Epithelial cell of esophagus (primary cell): Measurements from ENCODE around the gene KIF2A.

Experiments
- DNase-seq: peaks from one replicate; pipeline ENCODE4 v3.0.0; 2010; ENCODE audit warnings: low read depth
- H3K4me3 ChIP-seq: 2 replicates; pipeline ENCODE4 v1.5.1; 2011; ENCODE audit warnings: mild to moderate bottlenecking, low read length, control low read depth
- CTCF ChIP-seq: IDR thresholded peaks from 2 replicates; pipeline ENCODE4 v1.5.1; 2011; ENCODE audit warnings: low read depth, mild to moderate bottlenecking, low read length, control low read depth, inconsistent platforms; ENCODE audit not compliant: insufficient read depth; ENCODE audit errors: missing control alignments

KIF2A gene

GRCh38 chr5:62386824-62387223 is 80.8 kb downstream of the KIF2A start:
- TF ChIP-seq CTCF = no peak
- DNase-seq = no peak
- no peak overlapping the region for H3K4me3 ChIP-seq

- TF ChIP-seq CTCF = no peak
- DNase-seq = peak; percentile 25
- no peak overlapping the region for H3K4me3 ChIP-seq
These were observed 89.4 kb downstream of the KIF2A start for GRCh38 chr5:62395210-62395950.

- DNase-seq = peak; percentile 99
- TF ChIP-seq CTCF = no peak
- peak within 1 kb of the TSS; percentile 96 for H3K4me3 ChIP-seq
These were observed 97.6 kb downstream of the KIF2A start, which contains the start of gene DIMT1 for GRCh38 chr5:62403411-62404250. DIMT1 (minus strand) TSS chr5:62403905; CDS start chr5:62403772, 133 bp downstream.

GRCh38 chr5:62412549-62413329 is 106.7 kb downstream of the KIF2A start, which contains the start of gene IPO11:
IPO11 (plus strand) TSS chr5:62412763; CDS start chr5:62437280, 24,517 bp downstream.
- peak; percentile 99 for DNase-seq
- no peak for TF ChIP-seq CTCF
- H3K4me3 ChIP-seq = peak within 1 kb of the TSS; percentile 89

GRCh38 chr5:62413711-62414110 is 107.7 kb downstream of the KIF2A start:
- no peak for TF ChIP-seq CTCF
- no peak for DNase-seq
- peak overlapping the region; percentile 89 for H3K4me3 ChIP-seq

- no peak for DNase-seq
- TF ChIP-seq CTCF = no peak
- no peak overlapping the region for H3K4me3 ChIP-seq
These were observed 112.6 kb downstream of the KIF2A start for GRCh38 chr5:62418462-62419076.
